CD4-positive, alpha-beta T cell (primary cell): Measurements from ENCODE around the gene RASSF10. TPM values are rescaled to one million over a fixed set of nuclear protein-coding genes. Genes with fewer than 3 reads are reported as not detected.

ENCODE experiments used
- ATAC-seq: fragments of 200-7000 bp; cut with Tn5 transposase; one replicate; pipeline ENCODE4 v1.10.0; 2022; ENCODE audit warnings: mild to moderate bottlenecking; ENCODE audit not compliant: poor library complexity
- CTCF ChIA-PET: fragments of 350-600 bp; sonication (Branson Sonifier 250); formaldehyde crosslinking; loops from one replicate; lab custom pipeline; 2021; ENCODE audit warnings: antibody characterized with exemption, inconsistent platforms; lab: Charles Lee
- POLR2A ChIA-PET: fragments of 350-600 bp; sonication (Branson Sonifier 250); formaldehyde crosslinking; loops from one replicate; lab custom pipeline; 2021; ENCODE audit warnings: antibody characterized with exemption, inconsistent platforms; lab: Charles Lee
- DNase-seq, 14 experiments: peaks; one replicate each; pipeline ENCODE4 v3.0.0-alpha.2; 2013 to 2020; ENCODE audit warnings: mixed read lengths in 2 of 14
- H3K27ac ChIP-seq, 2 donors: one replicate each; pipeline versions ENCODE4 v1.5.1 to v1.7.0; 2013; ENCODE audit warnings: low read length in 2 of 2, low read depth in 1 of 2, mild to moderate bottlenecking in 1 of 2
- H3K27me3 ChIP-seq, 2 experiments: 1 replicate in 1 of 2; 2 replicates in 1 of 2; pipeline versions ENCODE4 v1.6.1 to v1.7.0; 2013; ENCODE audit warnings: low read length in 2 of 2, control low read depth in 1 of 2, mild to moderate bottlenecking in 1 of 2, moderate library complexity in 1 of 2; ENCODE audit not compliant: insufficient read depth in 2 of 2, control insufficient read depth in 1 of 2
- H3K36me3 ChIP-seq: one replicate; pipeline ENCODE4 v1.6.1; 2013; ENCODE audit warnings: low read length, control low read depth; ENCODE audit not compliant: insufficient read depth
- H3K4me1 ChIP-seq: one replicate; pipeline ENCODE4 v1.6.1; 2013; ENCODE audit warnings: low read length, control low read depth; ENCODE audit not compliant: insufficient read depth
- H3K4me3 ChIP-seq: one replicate; pipeline ENCODE4 v1.5.1; 2013; ENCODE audit warnings: mild to moderate bottlenecking, low read length, moderate library complexity
- H3K9me3 ChIP-seq, 2 experiments: 1 replicate in 1 of 2; 2 replicates in 1 of 2; pipeline versions ENCODE4 v1.6.1 to v1.7.0; 2013; ENCODE audit warnings: low read length in 2 of 2, mild to moderate bottlenecking in 2 of 2, control low read depth in 1 of 2, moderate library complexity in 1 of 2; ENCODE audit not compliant: control insufficient read depth in 1 of 2, insufficient read depth in 1 of 2
- H3K27ac Mint-ChIP-seq: one replicate; pipeline ENCODE4 v1.8.0; 2020; ENCODE audit warnings: mixed read lengths
- H3K27me3 Mint-ChIP-seq: one replicate; pipeline ENCODE4 v1.8.0; 2021; ENCODE audit warnings: mixed read lengths
- H3K36me3 Mint-ChIP-seq: one replicate; pipeline ENCODE4 v1.8.0; 2021; ENCODE audit warnings: low read depth, mixed read lengths
- H3K4me1 Mint-ChIP-seq: one replicate; pipeline ENCODE4 v1.8.0; 2021; ENCODE audit warnings: low read depth, mixed read lengths
- H3K4me3 Mint-ChIP-seq: one replicate; pipeline ENCODE4 v1.8.0; 2020; ENCODE audit warnings: mild to moderate bottlenecking, mixed read lengths
- H3K9me3 Mint-ChIP-seq: one replicate; pipeline ENCODE4 v1.8.0; 2020; ENCODE audit warnings: mixed read lengths
- intact Hi-C, 2 experiments: fragments of 100-400 bp; cut with DNase I in 1 of 2; cut with micrococcal nuclease in 1 of 2; formaldehyde crosslinking; loops; one replicate each; pipeline versions ENCODE4 v1.15.1 to v1.9.0; 2023 to 2025; cut with DNase I, micrococcal nuclease
- total RNA-seq, 174 experiments: library from RNA in 2 of 174; stranded (reverse) in 2 of 174; gene quantifications; one replicate each; pipeline ENCODE4 v1.2.3 and lab custom pipeline; 2021 to 2026
- TF ChIP-seq, protein P1 (sequence below): fragments of 200-600 bp; IDR thresholded peaks from one replicate; pipeline ENCODE4 v1.8.0; 2022; ENCODE audit warnings: antibody characterized with exemption, mild to moderate bottlenecking

Gene RASSF10
- total RNA-seq, 2 experiments from 2014 or later: not detected

DNA sequence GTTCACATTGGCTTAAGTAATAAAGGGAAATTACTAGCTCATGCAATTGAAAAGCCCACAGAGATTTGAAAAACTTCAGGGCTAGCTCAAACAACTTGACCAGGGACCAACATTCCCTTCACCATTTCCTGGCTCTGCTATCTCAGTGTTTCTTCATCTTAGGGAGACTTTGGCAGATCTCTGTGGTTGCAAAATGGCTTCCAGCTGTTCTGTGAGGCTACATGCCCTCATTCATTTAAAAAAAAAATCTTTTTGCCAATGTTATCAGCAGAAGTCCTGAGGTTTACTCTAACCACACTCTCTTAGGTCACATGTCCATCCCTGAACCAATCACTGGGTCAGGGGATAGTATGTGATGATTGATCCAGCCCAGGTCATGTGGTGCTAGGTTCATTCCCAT is 13.9 kb upstream of the RASSF10 start:
- Mint-ChIP-seq H3K4me1 (no peaks in the 10 kb centered on the region), H3K27ac (no peak overlapping the region), H3K27me3 (peaks cover 13% of the 10 kb centered on the region), H3K36me3 (no peaks in the 10 kb centered on the region), H3K4me3 (no peak overlapping the region), H3K9me3 (no peaks in the 10 kb centered on the region)
- Histone ChIP-seq H3K27ac (no peak overlapping the region), H3K4me3 (no peak overlapping the region), H3K27me3 (peaks cover 0 to 6% of the 10 kb centered on the region in 2 experiments), H3K36me3 (no peaks in the 10 kb centered on the region), H3K9me3 (no peaks in the 10 kb centered on the region), H3K4me1 (no peaks in the 10 kb centered on the region)
- DNase-seq: no peak
- intact Hi-C loops: no loop called here
- ATAC-seq: no peak
- ChIA-PET POLR2A (no interaction called here), CTCF (no interaction called here)
- TF ChIP-seq, protein P1, sequence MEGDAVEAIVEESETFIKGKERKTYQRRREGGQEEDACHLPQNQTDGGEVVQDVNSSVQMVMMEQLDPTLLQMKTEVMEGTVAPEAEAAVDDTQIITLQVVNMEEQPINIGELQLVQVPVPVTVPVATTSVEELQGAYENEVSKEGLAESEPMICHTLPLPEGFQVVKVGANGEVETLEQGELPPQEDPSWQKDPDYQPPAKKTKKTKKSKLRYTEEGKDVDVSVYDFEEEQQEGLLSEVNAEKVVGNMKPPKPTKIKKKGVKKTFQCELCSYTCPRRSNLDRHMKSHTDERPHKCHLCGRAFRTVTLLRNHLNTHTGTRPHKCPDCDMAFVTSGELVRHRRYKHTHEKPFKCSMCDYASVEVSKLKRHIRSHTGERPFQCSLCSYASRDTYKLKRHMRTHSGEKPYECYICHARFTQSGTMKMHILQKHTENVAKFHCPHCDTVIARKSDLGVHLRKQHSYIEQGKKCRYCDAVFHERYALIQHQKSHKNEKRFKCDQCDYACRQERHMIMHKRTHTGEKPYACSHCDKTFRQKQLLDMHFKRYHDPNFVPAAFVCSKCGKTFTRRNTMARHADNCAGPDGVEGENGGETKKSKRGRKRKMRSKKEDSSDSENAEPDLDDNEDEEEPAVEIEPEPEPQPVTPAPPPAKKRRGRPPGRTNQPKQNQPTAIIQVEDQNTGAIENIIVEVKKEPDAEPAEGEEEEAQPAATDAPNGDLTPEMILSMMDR: no peak

DNA sequence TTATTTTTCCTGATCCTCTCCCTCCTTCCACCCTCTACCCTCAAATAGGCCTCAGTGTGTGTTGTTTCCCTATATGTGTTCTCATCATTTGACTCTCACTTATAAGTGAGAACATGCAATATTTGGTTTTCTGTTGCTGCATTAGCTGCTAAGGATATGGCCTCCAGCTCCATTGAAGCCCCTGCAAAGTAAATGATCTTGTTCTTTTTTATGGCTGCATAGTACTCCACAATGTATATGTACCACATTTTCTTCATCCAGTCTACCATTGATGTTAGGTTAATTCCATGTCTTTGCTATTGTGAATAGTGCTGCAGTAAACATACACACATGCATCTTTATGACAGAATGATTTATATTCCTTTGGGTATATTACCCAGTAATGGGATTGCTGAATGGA is 13.3 kb upstream of the RASSF10 start:
- Mint-ChIP-seq H3K9me3 (no peaks in the 10 kb centered on the region), H3K36me3 (no peaks in the 10 kb centered on the region), H3K27ac (no peak overlapping the region), H3K4me1 (no peaks in the 10 kb centered on the region), H3K4me3 (no peak overlapping the region), H3K27me3 (peaks cover 19% of the 10 kb centered on the region)
- POLR2A ChIA-PET: no interaction called here
- CTCF ChIA-PET: no interaction called here
- H3K27ac ChIP-seq: no peak overlapping the region
- ATAC-seq (no peak), DNase-seq (no peak)
- TF ChIP-seq, protein P1: no peak
- H3K4me1 ChIP-seq: no peaks in the 10 kb centered on the region
- peaks cover 0 to 6% of the 10 kb centered on the region in 2 experiments for H3K27me3 ChIP-seq
- intact Hi-C loops: no loop called here
- no peaks in the 10 kb centered on the region for H3K9me3 ChIP-seq
- H3K4me3 ChIP-seq: no peak overlapping the region
- H3K36me3 ChIP-seq: no peaks in the 10 kb centered on the region

DNA sequence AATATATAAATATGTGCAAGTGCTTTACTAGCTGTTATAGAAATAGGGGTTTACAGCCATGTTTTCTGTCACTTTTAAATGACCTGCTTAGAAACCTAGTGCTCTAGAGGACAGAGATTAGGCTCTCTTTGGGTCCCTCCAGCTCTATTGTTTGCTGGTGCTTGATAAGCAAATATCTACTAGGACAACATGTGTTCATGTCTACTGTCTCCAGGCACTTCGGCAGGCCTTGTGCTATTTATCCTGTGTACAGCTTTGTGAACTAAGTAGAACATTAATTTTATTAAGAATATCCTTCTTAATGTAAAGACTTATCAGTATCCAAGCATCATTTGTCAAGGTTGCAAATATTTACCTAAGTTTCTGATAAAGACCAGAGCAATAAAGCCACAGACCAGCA is 11.9 kb upstream of the RASSF10 start:
- intact Hi-C loops: no loop called here
- Mint-ChIP-seq H3K9me3 (no peaks in the 10 kb centered on the region), H3K36me3 (no peaks in the 10 kb centered on the region), H3K4me3 (no peak overlapping the region), H3K4me1 (no peaks in the 10 kb centered on the region), H3K27ac (no peak overlapping the region), H3K27me3 (peaks cover 29% of the 10 kb centered on the region)
- no peaks in the 10 kb centered on the region for H3K36me3 ChIP-seq
- TF ChIP-seq, protein P1: no peak
- H3K4me1 ChIP-seq: no peaks in the 10 kb centered on the region
- H3K9me3 ChIP-seq: no peaks in the 10 kb centered on the region
- POLR2A ChIA-PET: no interaction called here
- no peak overlapping the region for H3K4me3 ChIP-seq
- CTCF ChIA-PET: no interaction called here
- no peak for DNase-seq
- no peak for ATAC-seq
- H3K27ac ChIP-seq: no peak overlapping the region
- H3K27me3 ChIP-seq: peaks cover 0 to 6% of the 10 kb centered on the region in 2 experiments
